Psoas muscle (tissue), 8 donors: ENCODE measurements around the gene VSX1. TPM values are rescaled to one million over a fixed set of nuclear protein-coding genes. Genes with fewer than 3 reads are reported as not detected.

Experiments
- ATAC-seq, 4 donors: fragments of 200-7000 bp; cut with Tn5 transposase; one replicate each; pipeline ENCODE4 v1.9.1; 2020; ENCODE audit warnings: moderate library complexity in 3 of 4, mild to moderate bottlenecking in 2 of 4
- DNase-seq, 2 donors: peaks; one replicate each; pipeline ENCODE4 v3.0.0-alpha.2; 2020
- H3K27ac ChIP-seq: fragments of 200-600 bp; one replicate; pipeline ENCODE4 v1.8.0; 2022
- H3K27me3 ChIP-seq, 3 donors: fragments of 200-600 bp in 1 of 3; one replicate each; pipeline versions ENCODE4 v1.6.1 to v1.8.0; 2013 to 2022; ENCODE audit warnings: low read length in 2 of 3, mild to moderate bottlenecking in 2 of 3, moderate library complexity in 1 of 3; ENCODE audit not compliant: insufficient read depth in 3 of 3
- H3K36me3 ChIP-seq, 2 donors: fragments of 200-600 bp in 1 of 2; one replicate each; pipeline versions ENCODE4 v1.6.1 to v1.8.0; 2013 to 2022; ENCODE audit warnings: low read depth in 1 of 2, mild to moderate bottlenecking in 1 of 2, moderate library complexity in 1 of 2; ENCODE audit not compliant: insufficient read depth in 1 of 2
- H3K4me1 ChIP-seq: fragments of 200-600 bp; one replicate; pipeline ENCODE4 v1.8.0; 2022
- H3K4me3 ChIP-seq: fragments of 200-600 bp; one replicate; pipeline ENCODE4 v1.8.0; 2022; ENCODE audit warnings: mild to moderate bottlenecking
- H3K9me3 ChIP-seq: fragments of 200-600 bp; one replicate; pipeline ENCODE4 v1.8.0; 2022
- WGBS, 3 donors: extraction: QIAGEN DNeasy Blood & Tissue Kit; methylation state at CpG; one replicate each; pipeline versions ENCODE4 v1.1.6 to v1.1.7; 2013; 5-methylcytosine and 5-hydroxymethylcytosine counted together
- intact Hi-C, 2 donors: fragments of 100-400 bp; cut with DNase I; formaldehyde crosslinking; loops; one replicate each; pipeline versions ENCODE4 v1.11.0 to v1.14.2; 2022
- long read RNA-seq, 2 donors: library from polyadenylated mRNA; unstranded; transcript quantifications; one replicate each; pipeline ENCODE4 v2.0.0, GENCODE V29; 2021
- polyA plus RNA-seq, 3 donors: library from polyadenylated mRNA; stranded (reverse); fragments of 200-250 nt; gene quantifications; one replicate each; pipeline ENCODE4 v1.2.3, GENCODE V29; 2013
- total RNA-seq, 4 donors: library from RNA; stranded (reverse); fragmentation: NEBNext Ultra II Directional in 2 of 4; extraction: Animal tissue kit (Norgen Biotek cat#: 25700) in 2 of 4; gene quantifications; one replicate each; pipeline versions ENCODE4 v1.2.1 to v1.2.4, GENCODE V29; 2021 to 2023
- TF ChIP-seq, protein P1 (sequence below): fragments of 200-600 bp; IDR thresholded peaks from one replicate; pipeline ENCODE4 v1.8.0; 2022; ENCODE audit warnings: antibody characterized with exemption
- donor health status: healthy with polysubstance abuse.
- donor health status: DM: no; HTN: no; CAD: no; lungs with moderate emphysema.
- donor health status: Bipolar disorder and iron deficiency.
- donor health status: healthy.
- donor health status: DM: yes; HTN: yes; CAD: no.
- donor health status: DM: no; HTN: no; CAD: no.
- donor health status: DM: no; HTN: no; CAD: no.
- donor health status: DM: yes; HTN: yes; CAD: no.

VSX1 gene
- under 1 TPM in 3 of 4 donors, not detected in 1; 0.41 to 0.52 (median 0.48) TPM for total RNA-seq
- under 1 TPM; 0.04 to 0.07 (median 0.05) TPM for polyA plus RNA-seq
- long read RNA-seq, donor 1 = 0 reads
- long read RNA-seq, donor 2, partial matches to known transcripts = 0 of 1 reads
- long read RNA-seq, donor 2, other reads (novel, unspliced or antisense) = 1 of 1 reads

GRCh38 chr20:25081730-25082497 is at the start of gene VSX1:
TSS of gene VSX1 (minus strand) at chr20:25082141. CDS start at chr20:25082096, 45 bp downstream.
- no peaks in the 10 kb centered on the region for H3K9me3 ChIP-seq
- H3K4me3 ChIP-seq = peak within 1 kb of the TSS; percentile 1
- DNase-seq = peak in 1 of 2 donors; percentile 37
- peaks cover 0 to 78% (median 34%) of the 10 kb centered on the region in 3 donors for H3K27me3 ChIP-seq
- peaks cover 18% of the 10 kb centered on the region for H3K4me1 ChIP-seq
- no peak for ATAC-seq
- no peaks in the 10 kb centered on the region for H3K36me3 ChIP-seq
- intact Hi-C loops = loop anchor here in 1 of 2 donors (5.0 to 10.0 kb wide), 2 partner anchors 95 to 323 kb away; partner anchors contain the start of gene GINS1
- 4 to 6% (median 4%) methylated on average over 55 to 67 of the region's 67 CpGs for WGBS, 3 donors
- TF ChIP-seq, protein P1, sequence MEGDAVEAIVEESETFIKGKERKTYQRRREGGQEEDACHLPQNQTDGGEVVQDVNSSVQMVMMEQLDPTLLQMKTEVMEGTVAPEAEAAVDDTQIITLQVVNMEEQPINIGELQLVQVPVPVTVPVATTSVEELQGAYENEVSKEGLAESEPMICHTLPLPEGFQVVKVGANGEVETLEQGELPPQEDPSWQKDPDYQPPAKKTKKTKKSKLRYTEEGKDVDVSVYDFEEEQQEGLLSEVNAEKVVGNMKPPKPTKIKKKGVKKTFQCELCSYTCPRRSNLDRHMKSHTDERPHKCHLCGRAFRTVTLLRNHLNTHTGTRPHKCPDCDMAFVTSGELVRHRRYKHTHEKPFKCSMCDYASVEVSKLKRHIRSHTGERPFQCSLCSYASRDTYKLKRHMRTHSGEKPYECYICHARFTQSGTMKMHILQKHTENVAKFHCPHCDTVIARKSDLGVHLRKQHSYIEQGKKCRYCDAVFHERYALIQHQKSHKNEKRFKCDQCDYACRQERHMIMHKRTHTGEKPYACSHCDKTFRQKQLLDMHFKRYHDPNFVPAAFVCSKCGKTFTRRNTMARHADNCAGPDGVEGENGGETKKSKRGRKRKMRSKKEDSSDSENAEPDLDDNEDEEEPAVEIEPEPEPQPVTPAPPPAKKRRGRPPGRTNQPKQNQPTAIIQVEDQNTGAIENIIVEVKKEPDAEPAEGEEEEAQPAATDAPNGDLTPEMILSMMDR = no peak
- no peak within 1 kb of the TSS for H3K27ac ChIP-seq

DNA sequence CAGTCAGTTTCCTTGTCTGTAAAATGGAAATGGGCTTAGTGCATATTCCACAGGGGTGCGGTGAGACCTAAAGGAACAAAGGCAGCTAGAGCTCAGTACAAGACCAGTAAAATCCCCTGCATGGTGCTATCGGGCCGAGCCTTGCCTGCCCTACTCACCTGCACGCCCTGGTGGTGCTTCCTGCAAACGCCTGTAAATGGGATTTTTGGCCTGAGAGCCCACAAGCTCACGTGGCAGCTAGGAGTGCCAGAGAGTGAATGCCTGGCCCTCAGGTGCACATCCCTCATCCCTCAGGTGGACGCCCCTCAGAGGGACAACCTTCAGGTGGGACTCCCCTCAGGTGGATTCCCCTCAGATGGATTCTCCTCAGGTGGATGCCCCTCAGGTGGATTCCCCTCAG is 48.0 kb upstream of the VSX1 start:
- WGBS, 3 donors = 77 to 95% (median 88%) methylated on average over 7 of the region's 7 CpGs
- no peak overlapping the region for H3K27ac ChIP-seq
- ATAC-seq = no peak

GRCh38 chr20:25129428-25129827 is 47.5 kb upstream of the VSX1 start:
- 86 to 92% (median 91%) methylated on average over 6 of the region's 6 CpGs for WGBS, 3 donors
- intact Hi-C loops = no loop called here
- TF ChIP-seq, protein P1 = no peak

More for the DNA sequence above, 48.0 kb upstream of the VSX1 start:
- H3K27me3 ChIP-seq = no peaks in the 10 kb centered on the region
- DNase-seq = no peak
- intact Hi-C loops = no loop called here
- no peak overlapping the region for H3K4me3 ChIP-seq
- no peaks in the 10 kb centered on the region for H3K36me3 ChIP-seq
- TF ChIP-seq, protein P1 = no peak
- H3K9me3 ChIP-seq = no peaks in the 10 kb centered on the region
- no peaks in the 10 kb centered on the region for H3K4me1 ChIP-seq

DNA sequence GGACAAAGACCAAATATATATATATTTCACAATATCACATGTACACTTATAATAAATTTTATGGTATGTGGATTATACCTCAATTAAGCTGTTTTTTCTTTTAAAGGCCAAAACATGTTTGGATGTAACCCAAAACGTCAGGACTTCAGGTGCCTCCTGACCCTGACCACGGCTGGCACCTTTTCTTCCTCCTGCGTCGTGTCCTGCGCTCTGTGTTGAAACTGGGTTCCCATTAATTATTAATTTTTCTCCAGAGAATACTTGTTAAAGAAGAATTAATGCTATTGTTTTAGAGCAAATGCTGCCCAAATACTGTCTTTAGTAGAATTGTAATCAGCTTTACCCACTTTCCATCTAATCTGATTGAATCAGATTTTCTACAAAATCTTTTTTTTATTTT is 46.7 kb upstream of the VSX1 start:
- intact Hi-C loops = no loop called here

More at GRCh38 chr20:25129428-25129827, 47.5 kb upstream of the VSX1 start:
- no peaks in the 10 kb centered on the region for H3K9me3 ChIP-seq
- no peak overlapping the region for H3K27ac ChIP-seq
- no peaks in the 10 kb centered on the region for H3K36me3 ChIP-seq
- no peak overlapping the region for H3K4me3 ChIP-seq
- no peak for DNase-seq
- no peak for ATAC-seq
- no peaks in the 10 kb centered on the region for H3K27me3 ChIP-seq
- H3K4me1 ChIP-seq = no peaks in the 10 kb centered on the region

More for the DNA sequence above, 46.7 kb upstream of the VSX1 start:
- no peak overlapping the region for H3K4me3 ChIP-seq
- no peak overlapping the region for H3K27ac ChIP-seq
- no peaks in the 10 kb centered on the region for H3K9me3 ChIP-seq
- H3K4me1 ChIP-seq = no peaks in the 10 kb centered on the region
- ATAC-seq = no peak
- DNase-seq = no peak
- TF ChIP-seq, protein P1 = no peak
- H3K36me3 ChIP-seq = no peaks in the 10 kb centered on the region
- 78 to 91% (median 90%) methylated on average over 5 of the region's 5 CpGs for WGBS, 3 donors
- no peaks in the 10 kb centered on the region for H3K27me3 ChIP-seq
